Memory B cell (primary cell): Measurements from ENCODE around the gene FRA10AC1.

Source experiments
- ATAC-seq: fragments of 150-1000 bp; cut with Tn5 transposase; 2 replicates; pipeline ENCODE4 v1.10.0; 2021; ENCODE audit warnings: low read depth, mild to moderate bottlenecking, moderate library complexity
- DNase-seq, 2 donors: peaks; one replicate each; pipeline ENCODE4 v3.0.0; 2022; ENCODE audit warnings: low spot score in 2 of 2
- H3K27ac Mint-ChIP-seq: one replicate; pipeline ENCODE4 v1.8.0; 2022; ENCODE audit warnings: mild to moderate bottlenecking, moderate library complexity, mixed read lengths
- H3K27me3 Mint-ChIP-seq: one replicate; pipeline ENCODE4 v1.8.0; 2022; ENCODE audit warnings: mixed read lengths
- H3K36me3 Mint-ChIP-seq: one replicate; pipeline ENCODE4 v1.8.0; 2022; ENCODE audit warnings: mild to moderate bottlenecking, mixed read lengths
- H3K4me1 Mint-ChIP-seq: one replicate; pipeline ENCODE4 v1.8.0; 2022; ENCODE audit warnings: mixed read lengths
- H3K4me3 Mint-ChIP-seq: one replicate; pipeline ENCODE4 v1.8.0; 2022; ENCODE audit warnings: mild to moderate bottlenecking, moderate library complexity, mixed read lengths
- H3K9me3 Mint-ChIP-seq: one replicate; pipeline ENCODE4 v1.8.0; 2022; ENCODE audit warnings: mixed read lengths

Gene FRA10AC1

GRCh38 chr10:93680412-93681047 is 21.9 kb downstream of the FRA10AC1 start:
- H3K36me3 Mint-ChIP-seq = peaks cover 11% of the 10 kb centered on the region
- H3K4me1 Mint-ChIP-seq = no peaks in the 10 kb centered on the region
- H3K9me3 Mint-ChIP-seq = no peaks in the 10 kb centered on the region
- H3K4me3 Mint-ChIP-seq = no peak overlapping the region
- no peak for DNase-seq
- no peaks in the 10 kb centered on the region for H3K27me3 Mint-ChIP-seq
- ATAC-seq = no peak
- no peak overlapping the region for H3K27ac Mint-ChIP-seq

GRCh38 chr10:93678805-93679587 is 23.4 kb downstream of the FRA10AC1 start:
- ATAC-seq = no peak
- H3K27me3 Mint-ChIP-seq = no peaks in the 10 kb centered on the region
- no peak overlapping the region for H3K4me3 Mint-ChIP-seq
- no peaks in the 10 kb centered on the region for H3K9me3 Mint-ChIP-seq
- peaks cover 14% of the 10 kb centered on the region for H3K36me3 Mint-ChIP-seq
- H3K4me1 Mint-ChIP-seq = no peaks in the 10 kb centered on the region
- DNase-seq = no peak
- peak overlapping the region; percentile 55 for H3K27ac Mint-ChIP-seq

- no peak overlapping the region for H3K4me3 Mint-ChIP-seq
- no peaks in the 10 kb centered on the region for H3K4me1 Mint-ChIP-seq
- peak overlapping the region; percentile 55 for H3K27ac Mint-ChIP-seq
- H3K27me3 Mint-ChIP-seq = no peaks in the 10 kb centered on the region
- no peak for ATAC-seq
- H3K36me3 Mint-ChIP-seq = peaks cover 15% of the 10 kb centered on the region
- H3K9me3 Mint-ChIP-seq = no peaks in the 10 kb centered on the region
- no peak for DNase-seq
Observed at GRCh38 chr10:93678386-93678785, 24.0 kb downstream of the FRA10AC1 start.

GRCh38 chr10:93673791-93674190 is 28.6 kb downstream of the FRA10AC1 start:
- no peaks in the 10 kb centered on the region for H3K4me1 Mint-ChIP-seq
- no peaks in the 10 kb centered on the region for H3K27me3 Mint-ChIP-seq
- H3K9me3 Mint-ChIP-seq = no peaks in the 10 kb centered on the region
- H3K4me3 Mint-ChIP-seq = no peak overlapping the region
- DNase-seq (no peak), ATAC-seq (no peak)
- H3K27ac Mint-ChIP-seq = no peak overlapping the region
- peaks cover 23% of the 10 kb centered on the region for H3K36me3 Mint-ChIP-seq

GRCh38 chr10:93672890-93673289 is 29.5 kb downstream of the FRA10AC1 start:
- Mint-ChIP-seq H3K27ac (no peak overlapping the region), H3K9me3 (no peaks in the 10 kb centered on the region), H3K36me3 (peaks cover 22% of the 10 kb centered on the region), H3K4me1 (no peaks in the 10 kb centered on the region), H3K4me3 (no peak overlapping the region), H3K27me3 (no peaks in the 10 kb centered on the region)
- ATAC-seq (no peak), DNase-seq (no peak)

GRCh38 chr10:93672022-93672678 is 30.2 kb downstream of the FRA10AC1 start:
- Mint-ChIP-seq H3K27ac (no peak overlapping the region), H3K4me3 (no peak overlapping the region), H3K9me3 (no peaks in the 10 kb centered on the region), H3K36me3 (peaks cover 17% of the 10 kb centered on the region), H3K4me1 (no peaks in the 10 kb centered on the region), H3K27me3 (no peaks in the 10 kb centered on the region)
- DNase-seq (no peak), ATAC-seq (no peak)

GRCh38 chr10:93671042-93671441 is 31.4 kb downstream of the FRA10AC1 start:
- no peaks in the 10 kb centered on the region for H3K4me1 Mint-ChIP-seq
- DNase-seq (no peak), ATAC-seq (no peak)
- H3K4me3 Mint-ChIP-seq = no peak overlapping the region
- no peaks in the 10 kb centered on the region for H3K27me3 Mint-ChIP-seq
- H3K36me3 Mint-ChIP-seq = peaks cover 17% of the 10 kb centered on the region
- no peak overlapping the region for H3K27ac Mint-ChIP-seq
- H3K9me3 Mint-ChIP-seq = no peaks in the 10 kb centered on the region

- Mint-ChIP-seq H3K4me3 (no peak overlapping the region), H3K27me3 (no peaks in the 10 kb centered on the region), H3K9me3 (no peaks in the 10 kb centered on the region), H3K4me1 (no peaks in the 10 kb centered on the region), H3K27ac (no peak overlapping the region), H3K36me3 (peaks cover 17% of the 10 kb centered on the region)
- DNase-seq (no peak), ATAC-seq (no peak)
Observed at GRCh38 chr10:93670372-93670771, 32.0 kb downstream of the FRA10AC1 start.

- Mint-ChIP-seq H3K9me3 (no peaks in the 10 kb centered on the region), H3K27me3 (no peaks in the 10 kb centered on the region), H3K27ac (no peak overlapping the region), H3K4me1 (no peaks in the 10 kb centered on the region), H3K36me3 (peaks cover 11% of the 10 kb centered on the region), H3K4me3 (no peak overlapping the region)
- ATAC-seq = no peak
- no peak for DNase-seq
Observed at GRCh38 chr10:93667795-93668194, 34.6 kb downstream of the FRA10AC1 start.

GRCh38 chr10:93666030-93666429 is 36.4 kb downstream of the FRA10AC1 start:
- H3K9me3 Mint-ChIP-seq = no peaks in the 10 kb centered on the region
- H3K36me3 Mint-ChIP-seq = peaks cover 14% of the 10 kb centered on the region
- no peaks in the 10 kb centered on the region for H3K4me1 Mint-ChIP-seq
- no peak overlapping the region for H3K27ac Mint-ChIP-seq
- no peak overlapping the region for H3K4me3 Mint-ChIP-seq
- H3K27me3 Mint-ChIP-seq = no peaks in the 10 kb centered on the region
- ATAC-seq (no peak), DNase-seq (no peak)

GRCh38 chr10:93657757-93658156 is 44.6 kb downstream of the FRA10AC1 start:
- Mint-ChIP-seq H3K9me3 (no peaks in the 10 kb centered on the region), H3K27me3 (no peaks in the 10 kb centered on the region), H3K4me3 (no peak overlapping the region), H3K4me1 (no peaks in the 10 kb centered on the region), H3K27ac (no peak overlapping the region), H3K36me3 (peaks cover 16% of the 10 kb centered on the region)
- ATAC-seq (no peak), DNase-seq (no peak)

GRCh38 chr10:93656155-93656554 is 46.2 kb downstream of the FRA10AC1 start:
- H3K36me3 Mint-ChIP-seq = peaks cover 14% of the 10 kb centered on the region
- no peaks in the 10 kb centered on the region for H3K27me3 Mint-ChIP-seq
- DNase-seq = no peak
- no peaks in the 10 kb centered on the region for H3K4me1 Mint-ChIP-seq
- ATAC-seq = no peak
- H3K27ac Mint-ChIP-seq = no peak overlapping the region
- peaks cover 2% of the 10 kb centered on the region for H3K9me3 Mint-ChIP-seq
- H3K4me3 Mint-ChIP-seq = no peak overlapping the region

- H3K27me3 Mint-ChIP-seq = no peaks in the 10 kb centered on the region
- no peaks in the 10 kb centered on the region for H3K36me3 Mint-ChIP-seq
- no peaks in the 10 kb centered on the region for H3K4me1 Mint-ChIP-seq
- DNase-seq (no peak), ATAC-seq (no peak)
- no peak overlapping the region for H3K27ac Mint-ChIP-seq
- H3K4me3 Mint-ChIP-seq = no peak overlapping the region
- peaks cover 4% of the 10 kb centered on the region for H3K9me3 Mint-ChIP-seq
Observed at GRCh38 chr10:93654201-93654600, 48.2 kb downstream of the FRA10AC1 start.

GRCh38 chr10:93652857-93653256 is 49.5 kb downstream of the FRA10AC1 start:
- Mint-ChIP-seq H3K4me1 (no peaks in the 10 kb centered on the region), H3K36me3 (no peaks in the 10 kb centered on the region), H3K27me3 (no peaks in the 10 kb centered on the region), H3K4me3 (no peak overlapping the region), H3K27ac (no peak overlapping the region), H3K9me3 (peaks cover 4% of the 10 kb centered on the region)
- DNase-seq = no peak
- ATAC-seq = no peak
